Stimulated activated CD8-positive, alpha-beta memory T cell treated with anti-CD3 and anti-CD28 coated beads, Interleukin-7, amount 100 ng/mL, for 48 hours (primary cell): ENCODE measurements around the gene TFAP2C.
"Not testable (repeated sequence)": the region's sequence is repeated elsewhere in the genome, so short reads cannot be mapped to it uniquely, and the experiment has no call there.

Experiments
- DNase-seq, 2 donors: peaks; one replicate each; pipeline ENCODE4 v3.0.0-alpha.2; 2020; ENCODE audit warnings: low read depth in 1 of 2; ENCODE audit errors: extremely low read depth in 1 of 2

The TFAP2C gene

DNA sequence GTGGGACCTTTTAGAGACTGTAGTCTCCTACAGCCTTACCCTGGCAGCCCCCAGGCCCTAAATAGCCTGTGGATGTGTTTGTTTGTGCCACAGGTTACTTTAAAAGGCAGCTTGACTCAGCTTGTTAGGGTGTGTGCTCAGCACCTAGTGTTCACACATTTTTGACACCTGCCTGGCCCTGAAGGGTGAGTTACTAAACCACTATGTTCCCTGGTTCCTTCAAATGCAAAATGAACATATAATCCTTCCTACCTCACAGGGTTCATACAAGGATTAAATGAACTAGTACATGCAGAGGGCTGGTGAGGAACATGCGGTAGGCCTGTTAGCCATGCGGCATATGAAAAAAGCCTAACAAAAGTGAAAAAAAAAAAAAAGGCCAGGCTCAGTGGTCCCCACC lies 14.9 kb upstream of the TFAP2C start:
- DNase-seq: no peak

DNA sequence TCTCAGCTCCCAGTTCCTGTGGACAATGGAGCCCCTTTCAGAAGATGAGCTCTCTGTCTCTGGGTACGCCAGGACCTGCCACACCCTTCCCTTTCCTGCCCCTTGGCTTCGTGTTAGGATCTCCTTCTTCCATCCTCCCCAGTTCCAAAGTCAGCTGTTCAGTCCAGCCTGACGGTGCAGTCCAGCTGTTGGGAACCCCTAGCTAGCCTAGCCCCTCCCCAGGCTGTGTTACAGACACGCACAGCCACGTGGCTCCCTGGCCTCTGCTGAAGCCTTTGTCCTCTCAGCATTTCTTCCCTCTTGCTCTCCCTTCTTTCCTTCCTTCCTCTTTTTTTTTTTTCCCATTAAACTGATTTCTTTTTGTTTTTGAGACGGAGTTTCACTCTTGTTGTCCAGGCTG lies 12.4 kb upstream of the TFAP2C start:
- no peak for DNase-seq

- no peak for DNase-seq
Observed at GRCh38 chr20:56617489-56617888, 11.6 kb upstream of the TFAP2C start.

GRCh38 chr20:56621730-56622129 lies 7.4 kb upstream of the TFAP2C start:
- no peak for DNase-seq

DNA sequence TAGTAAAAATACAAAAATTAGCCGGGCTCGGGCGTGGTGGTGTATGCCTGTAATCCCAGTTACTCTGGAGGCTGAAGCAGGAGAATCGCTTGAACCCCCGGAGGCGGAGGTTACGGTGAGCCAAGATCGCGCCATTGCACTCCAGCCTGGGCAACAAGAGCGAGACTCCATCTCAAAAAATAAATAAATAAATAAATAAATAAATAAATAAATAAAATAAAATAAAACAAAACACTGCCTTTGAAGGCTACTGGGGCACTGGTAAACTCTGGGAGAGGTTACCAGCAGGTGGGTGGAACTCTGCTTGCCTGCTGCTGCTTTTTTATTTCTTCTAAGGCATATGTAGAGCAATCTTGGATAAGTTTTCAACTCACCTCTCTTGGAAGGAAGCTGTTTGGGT lies 5.2 kb upstream of the TFAP2C start:
- DNase-seq: not testable (repeated sequence)

DNA sequence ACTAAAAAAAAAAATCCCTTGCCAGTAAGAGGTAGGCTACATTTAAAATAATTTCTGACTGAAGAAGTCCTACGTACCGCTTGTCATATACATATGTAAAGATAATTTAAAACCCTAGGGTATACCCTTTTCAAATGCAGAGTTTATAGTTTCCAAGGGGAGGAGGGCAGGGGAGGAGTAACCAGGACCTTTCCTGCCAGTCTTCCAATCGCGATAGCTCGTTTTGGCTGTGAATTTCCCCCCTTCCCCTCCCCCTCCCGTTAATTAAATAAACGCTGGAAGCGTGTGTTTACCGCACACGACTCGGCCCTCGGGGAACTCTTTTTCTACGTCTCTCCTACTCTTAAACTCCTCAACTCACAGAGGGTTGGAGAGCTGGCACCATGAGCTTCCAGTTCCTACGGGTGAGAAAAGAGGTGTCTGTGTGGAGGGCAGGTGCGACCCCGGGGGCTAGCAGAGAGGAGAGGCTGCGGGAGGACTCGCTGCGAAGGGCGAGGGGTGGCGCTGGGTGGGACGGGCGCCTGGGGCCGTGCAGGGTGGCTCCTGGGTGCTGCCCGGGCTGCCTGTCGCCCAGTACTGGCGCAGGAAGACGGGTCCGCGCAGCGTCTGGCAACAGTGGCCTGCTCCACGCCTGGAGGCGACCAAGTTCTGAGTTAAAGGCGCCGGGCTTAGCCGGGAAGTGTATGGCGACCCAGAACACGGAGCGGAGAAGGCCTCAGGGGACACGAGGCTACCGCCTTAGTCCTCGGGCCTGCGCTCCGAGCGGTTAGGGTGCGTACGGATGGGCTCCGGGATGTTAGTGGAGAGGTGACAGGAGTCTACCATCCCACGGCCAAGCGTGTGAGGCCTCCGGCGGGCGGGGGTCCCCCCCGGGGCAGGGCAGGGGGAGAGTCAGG lies 4.1 kb upstream of the TFAP2C start:
- DNase-seq: no peak

GRCh38 chr20:56625837-56626236 lies 3.3 kb upstream of the TFAP2C start:
- no peak for DNase-seq

DNA sequence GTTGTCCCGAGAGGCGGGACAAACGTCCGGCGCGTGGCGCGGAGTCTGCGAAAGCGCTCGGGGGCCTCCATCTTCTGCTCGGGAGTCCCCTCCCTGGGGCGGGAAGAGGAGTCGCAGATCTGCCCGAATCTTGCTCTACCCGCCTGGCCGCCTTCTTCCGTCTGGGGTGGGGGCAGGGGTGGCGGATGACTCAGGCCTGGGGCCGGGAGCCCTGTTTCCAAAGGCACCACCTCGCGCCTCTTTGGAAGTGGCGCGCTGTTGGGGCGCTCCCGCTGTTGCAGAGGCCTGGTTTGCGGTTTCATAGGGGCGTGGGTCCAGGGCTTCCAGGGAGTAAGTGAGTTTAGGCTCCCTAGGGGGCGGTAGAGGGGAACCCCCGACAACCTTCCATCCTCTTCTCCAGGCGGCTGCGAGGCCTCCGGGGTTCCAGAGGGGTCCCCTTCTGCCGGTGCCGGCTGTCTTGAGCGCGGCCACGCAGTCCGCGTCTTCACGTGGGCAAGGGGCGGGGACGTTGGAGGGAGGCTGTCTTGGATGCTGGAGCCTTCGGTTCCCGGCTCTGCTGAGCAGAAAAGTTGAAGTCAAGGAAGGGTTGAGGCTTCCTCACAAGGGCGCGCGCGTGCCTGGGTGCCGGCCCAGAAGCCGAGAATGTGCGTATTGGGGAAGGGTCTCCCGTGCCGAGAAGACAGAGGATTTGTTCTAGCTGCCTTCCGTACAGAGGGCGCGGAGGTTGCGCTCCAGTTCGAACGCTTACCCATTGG lies 2.6 kb upstream of the TFAP2C start:
- no peak for DNase-seq

DNA sequence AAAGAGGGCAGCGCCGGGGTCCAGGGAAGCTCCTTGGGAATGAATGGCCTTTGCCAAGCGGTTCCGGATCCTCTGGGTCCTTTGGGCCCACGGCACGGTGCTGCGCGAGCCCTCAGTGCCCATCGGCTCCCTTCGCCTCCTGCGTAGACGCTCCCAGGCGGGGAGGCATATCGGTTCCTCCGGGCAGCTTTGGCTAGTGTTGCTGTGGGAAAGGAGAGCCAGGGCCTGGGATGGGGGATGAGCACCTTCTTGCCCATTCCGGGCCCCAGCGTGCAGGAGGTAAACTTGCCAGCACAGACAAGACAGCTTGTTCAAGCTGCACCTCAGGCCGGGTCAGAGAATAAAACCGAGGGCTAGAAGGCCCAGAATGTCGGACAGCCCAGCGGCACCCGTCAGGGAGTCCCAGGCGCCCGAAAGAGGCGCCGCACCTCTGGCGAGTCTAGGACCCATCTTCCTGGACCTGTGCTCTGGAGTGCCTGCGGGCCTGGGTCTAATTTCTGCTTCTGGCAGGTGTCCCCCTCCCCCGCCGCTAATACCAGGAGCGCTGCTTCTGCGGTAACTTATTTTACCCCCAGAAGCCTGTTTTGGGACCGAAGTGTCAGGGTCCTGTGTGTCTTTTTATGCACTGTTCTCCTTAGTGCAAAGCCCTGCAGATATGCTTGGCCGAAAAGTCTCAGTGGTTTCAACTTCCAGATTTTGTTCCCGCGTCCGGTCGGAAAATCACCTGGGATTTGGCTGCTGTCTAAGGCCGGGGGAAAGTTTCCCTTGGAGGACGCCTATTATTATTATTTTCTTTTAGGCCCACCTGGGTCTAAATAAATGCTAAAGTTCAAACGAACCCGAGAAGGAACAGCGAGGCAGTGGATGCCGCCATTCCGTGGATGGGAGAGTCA lies 1.7 kb upstream of the TFAP2C start:
- no peak for DNase-seq

DNA sequence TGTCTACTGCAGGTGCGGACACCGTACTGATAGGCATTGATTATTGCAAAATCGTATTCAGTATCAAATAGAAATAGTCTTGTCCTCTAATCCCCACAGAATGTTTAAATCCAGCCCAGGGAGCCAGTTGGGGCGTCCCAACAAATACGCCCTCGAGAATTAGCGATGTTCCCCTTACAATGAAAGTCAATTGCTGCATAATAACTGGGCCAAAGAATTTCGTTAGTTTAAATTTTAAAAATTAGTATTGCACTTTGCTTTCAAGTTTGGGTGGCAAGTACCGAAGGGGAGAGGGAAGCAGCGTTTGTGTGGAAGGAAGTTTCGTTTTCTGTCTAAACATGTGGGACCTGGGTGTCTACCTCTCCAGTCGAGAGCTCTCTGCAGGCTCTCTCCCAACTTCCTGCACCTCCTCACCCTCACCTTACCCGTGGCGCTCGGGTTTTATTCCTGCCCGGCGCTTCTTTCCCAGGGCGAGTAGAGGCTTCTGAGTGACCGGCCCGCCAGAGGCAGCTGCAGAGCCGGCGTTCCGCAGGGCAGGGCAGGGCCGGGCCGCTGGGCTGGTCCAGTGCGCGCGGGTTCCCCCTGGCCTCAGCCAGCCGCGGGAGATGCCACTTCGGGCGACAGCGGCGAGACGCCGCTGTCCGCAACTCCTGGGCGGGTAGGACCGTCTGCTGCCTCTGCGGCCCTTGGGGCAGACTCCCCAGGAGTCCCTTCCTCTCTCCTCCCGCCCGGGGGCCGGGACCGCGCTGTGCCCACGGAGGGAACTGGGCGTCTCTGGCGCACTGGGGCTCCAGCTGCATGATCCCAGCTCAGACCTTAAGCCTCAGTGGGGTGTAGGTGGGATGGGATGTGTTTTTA lies 862 bp upstream of the TFAP2C start:
- no peak for DNase-seq

GRCh38 chr20:56629464-56630085 lies 469 bp downstream of the TFAP2C start:
- no peak for DNase-seq

- no peak for DNase-seq
Observed at GRCh38 chr20:56630086-56630493, 984 bp downstream of the TFAP2C start.

- no peak for DNase-seq
Observed at GRCh38 chr20:56630506-56631317, 1.6 kb downstream of the TFAP2C start.

GRCh38 chr20:56631318-56631989 lies 2.3 kb downstream of the TFAP2C start:
- no peak for DNase-seq

- no peak for DNase-seq
Observed at GRCh38 chr20:56631990-56632327, 2.9 kb downstream of the TFAP2C start.

DNA sequence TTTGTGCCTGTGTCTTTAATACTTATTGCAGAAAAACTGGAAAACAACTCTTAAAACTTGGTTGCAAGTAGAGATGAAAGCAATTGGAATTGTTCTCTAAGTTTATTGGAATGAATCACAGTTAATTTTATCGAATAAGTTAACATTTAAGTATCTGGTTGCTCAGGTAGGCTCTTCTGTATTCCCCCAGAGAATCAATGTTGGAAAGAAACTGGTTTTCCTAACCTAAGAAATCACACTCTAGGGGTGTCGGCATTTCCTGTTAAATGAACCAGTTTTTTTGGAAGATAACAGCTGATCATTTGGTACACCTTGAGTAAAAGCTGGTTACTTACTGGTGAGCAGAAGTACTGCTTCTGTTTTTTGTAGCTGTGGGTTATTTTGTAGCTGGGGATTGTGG lies 5.2 kb downstream of the TFAP2C start:
- no peak for DNase-seq

DNA sequence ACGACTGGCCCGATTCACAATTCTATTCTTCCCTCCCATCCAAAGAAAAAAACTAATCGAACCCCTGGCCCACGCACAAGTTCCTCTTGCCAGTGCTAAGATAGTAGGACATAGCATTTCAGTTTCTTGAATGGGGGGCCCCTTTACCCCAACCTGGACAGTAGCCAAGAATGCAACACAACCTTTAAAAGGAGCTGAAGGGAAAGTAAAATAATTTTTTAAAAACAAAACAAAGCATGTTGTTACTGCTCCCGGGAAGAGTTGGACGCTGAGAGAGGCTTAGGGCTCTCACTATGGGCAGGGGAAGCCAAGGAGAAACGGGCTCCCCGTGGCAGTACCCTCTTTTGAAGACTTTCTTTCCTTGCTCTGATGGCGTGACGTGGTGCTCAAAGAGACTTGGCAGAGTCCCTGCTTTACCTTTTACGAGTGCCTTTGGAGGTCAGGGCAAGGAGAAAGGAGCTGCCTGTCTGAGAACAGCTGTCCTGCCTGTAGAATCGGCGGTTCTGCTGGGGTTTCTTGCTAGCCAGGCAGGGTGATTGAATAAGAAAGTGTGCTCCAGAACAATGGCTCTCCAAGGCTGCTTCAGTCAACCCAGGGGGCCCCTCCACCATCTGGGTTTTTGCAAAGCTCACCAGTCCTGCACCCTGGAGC lies 5.8 kb downstream of the TFAP2C start:
- DNase-seq: no peak

- DNase-seq: no peak
Observed at GRCh38 chr20:56636716-56637115, 7.6 kb downstream of the TFAP2C start.
